Measurements from ENCODE around the gene DENND10.

The DENND10 gene

DNA sequence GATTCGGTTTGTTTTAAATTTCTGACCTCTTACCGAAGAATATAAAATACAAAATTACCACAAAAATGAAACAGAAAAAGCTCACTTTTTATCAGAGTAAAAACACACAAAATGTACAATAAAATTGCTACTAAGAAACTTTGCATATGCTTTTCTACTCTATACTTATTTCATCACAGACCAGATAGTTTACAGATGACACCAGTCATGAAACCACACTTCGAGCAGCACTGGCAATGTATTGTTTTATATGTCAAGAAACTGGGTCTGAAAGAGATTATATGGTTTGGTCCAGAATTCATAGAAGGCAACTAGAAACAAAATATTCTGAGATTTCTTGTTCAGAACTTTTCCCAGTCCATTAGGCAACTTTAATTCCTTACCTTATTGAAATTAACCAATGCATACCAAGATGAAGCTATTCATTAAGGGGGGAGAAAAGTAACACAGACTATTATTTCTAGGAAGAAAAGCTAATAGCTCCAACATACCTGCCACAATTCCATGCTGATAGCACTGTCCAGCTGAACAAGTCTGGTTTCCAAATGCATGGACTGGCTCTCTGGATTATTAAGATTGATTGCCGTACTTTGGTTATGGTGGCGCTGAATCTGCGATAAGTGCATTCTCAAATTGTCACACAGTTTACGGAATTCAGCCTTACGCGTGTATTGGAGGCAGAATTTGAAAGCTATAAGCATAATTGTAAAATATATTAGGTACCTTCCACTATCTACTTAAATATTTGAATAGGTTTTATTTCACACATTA lies 33.3 kb upstream of the DENND10 start:
- no peak for DNase-seq (ENCODE audit: extremely low read depth, low read depth)
- TF ChIP-seq, protein P1, sequence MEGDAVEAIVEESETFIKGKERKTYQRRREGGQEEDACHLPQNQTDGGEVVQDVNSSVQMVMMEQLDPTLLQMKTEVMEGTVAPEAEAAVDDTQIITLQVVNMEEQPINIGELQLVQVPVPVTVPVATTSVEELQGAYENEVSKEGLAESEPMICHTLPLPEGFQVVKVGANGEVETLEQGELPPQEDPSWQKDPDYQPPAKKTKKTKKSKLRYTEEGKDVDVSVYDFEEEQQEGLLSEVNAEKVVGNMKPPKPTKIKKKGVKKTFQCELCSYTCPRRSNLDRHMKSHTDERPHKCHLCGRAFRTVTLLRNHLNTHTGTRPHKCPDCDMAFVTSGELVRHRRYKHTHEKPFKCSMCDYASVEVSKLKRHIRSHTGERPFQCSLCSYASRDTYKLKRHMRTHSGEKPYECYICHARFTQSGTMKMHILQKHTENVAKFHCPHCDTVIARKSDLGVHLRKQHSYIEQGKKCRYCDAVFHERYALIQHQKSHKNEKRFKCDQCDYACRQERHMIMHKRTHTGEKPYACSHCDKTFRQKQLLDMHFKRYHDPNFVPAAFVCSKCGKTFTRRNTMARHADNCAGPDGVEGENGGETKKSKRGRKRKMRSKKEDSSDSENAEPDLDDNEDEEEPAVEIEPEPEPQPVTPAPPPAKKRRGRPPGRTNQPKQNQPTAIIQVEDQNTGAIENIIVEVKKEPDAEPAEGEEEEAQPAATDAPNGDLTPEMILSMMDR (IDR thresholded peaks at IDR 0.05; ENCODE audit: low read depth, low read length) = no peak

DNA sequence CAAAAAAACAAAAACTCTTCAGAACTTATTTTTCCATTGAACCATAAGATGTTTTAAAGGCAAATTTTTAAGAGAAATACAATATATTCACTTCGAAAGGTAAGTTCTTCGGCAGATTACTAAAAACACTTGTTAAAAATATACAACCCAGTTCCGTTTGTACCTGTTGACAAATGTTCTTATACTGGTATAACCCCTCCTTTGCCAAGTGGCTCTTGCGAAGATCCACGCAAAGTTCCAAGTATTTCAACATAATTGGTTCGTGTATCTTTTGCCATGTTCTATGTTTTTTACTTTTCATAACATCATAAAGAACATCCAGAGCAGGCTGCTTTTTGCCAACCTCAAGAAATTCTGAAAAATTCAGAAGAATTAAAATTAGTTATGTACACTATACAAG lies 30.3 kb upstream of the DENND10 start:
- TF ChIP-seq, protein P1 (IDR thresholded peaks at IDR 0.05; ENCODE audit: low read depth, low read length) = no peak

DNA sequence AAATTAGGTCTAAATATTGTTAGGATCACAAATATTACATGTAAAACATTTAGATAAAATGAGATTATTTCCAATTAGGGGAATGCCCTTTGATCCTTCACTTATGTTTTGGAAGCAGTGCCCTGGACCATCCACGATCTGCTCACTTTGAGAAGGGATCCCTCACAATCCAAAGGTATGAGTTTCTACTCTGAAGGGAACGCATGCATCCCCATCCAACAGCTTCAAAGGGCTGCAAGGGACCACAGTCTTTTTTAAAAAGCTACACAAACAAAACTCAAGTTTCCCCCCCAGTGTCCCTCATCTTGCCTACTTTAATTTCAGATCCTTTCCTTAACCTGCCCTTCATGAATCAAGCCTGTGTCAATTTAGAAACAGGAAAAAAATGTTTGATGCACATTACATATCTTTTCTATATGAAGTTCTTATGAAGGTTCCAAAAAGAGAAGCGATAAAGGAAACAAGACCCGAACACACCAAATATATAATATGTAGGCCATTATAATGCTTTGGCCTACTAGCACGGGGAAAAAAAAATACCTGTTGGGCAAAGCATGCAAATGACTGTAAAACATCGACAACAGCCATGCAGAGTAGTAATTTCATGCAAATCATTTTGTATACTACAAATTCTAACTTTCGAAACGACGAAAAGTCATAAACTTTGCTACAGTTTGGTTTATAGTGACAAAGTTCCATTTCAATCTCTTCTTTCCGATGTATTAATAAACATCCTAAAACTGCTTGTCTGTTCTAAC lies 25.3 kb upstream of the DENND10 start:
- TF ChIP-seq, protein P1 (IDR thresholded peaks at IDR 0.05; ENCODE audit: low read depth, low read length) = no peak
- no peak for DNase-seq (ENCODE audit: extremely low read depth, low read depth)

More for the DNA sequence above, 30.3 kb upstream of the DENND10 start:
- DNase-seq (ENCODE audit: extremely low read depth, low read depth) = no peak

DNA sequence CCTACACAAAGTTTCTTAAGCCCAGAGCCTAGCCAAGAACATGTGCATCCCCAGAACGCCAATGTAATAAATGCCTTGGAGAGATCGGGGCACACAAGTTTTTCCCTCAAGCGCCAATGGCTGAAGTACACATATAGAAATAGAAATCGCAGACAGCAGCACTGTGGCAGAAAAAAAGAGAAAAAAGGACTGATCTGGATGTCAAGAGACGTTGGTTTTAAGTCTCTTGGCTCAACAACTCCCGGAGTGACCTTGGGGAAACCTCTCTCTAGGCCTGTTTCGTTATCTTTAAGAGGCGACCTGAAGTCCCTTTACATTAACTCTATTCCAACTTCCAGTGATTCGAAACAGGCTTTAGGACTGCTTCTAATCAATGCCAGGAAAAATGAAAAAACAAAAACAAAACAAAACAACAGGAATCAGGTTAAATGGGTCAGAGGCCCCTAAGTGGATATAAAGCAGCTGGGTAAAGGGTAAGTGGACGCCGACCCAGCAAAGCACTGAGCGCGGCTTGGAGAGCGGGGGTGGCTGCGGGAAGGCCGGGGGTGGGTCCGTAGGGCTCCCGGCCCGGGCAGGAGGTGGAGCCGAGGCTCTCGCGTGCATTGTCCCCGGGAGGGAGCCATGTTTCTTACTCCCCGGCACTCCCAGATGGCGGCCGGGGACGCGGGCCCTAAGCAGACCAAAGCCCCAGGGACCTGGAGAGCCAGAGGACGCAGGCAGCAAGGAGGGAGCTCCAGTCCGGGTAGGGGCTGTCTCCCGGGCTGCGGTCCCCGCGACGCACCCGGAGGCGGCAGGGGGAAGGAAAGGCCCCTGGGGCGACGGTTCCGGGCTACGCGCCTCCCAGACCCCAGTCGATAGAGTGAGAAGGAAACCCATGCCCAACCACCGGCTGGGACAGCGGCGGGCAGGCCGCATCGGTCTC lies 24.1 kb upstream of the DENND10 start:
- DNase-seq (ENCODE audit: extremely low read depth, low read depth) = peak; percentile 50
- TF ChIP-seq, protein P1 (IDR thresholded peaks at IDR 0.05; ENCODE audit: low read depth, low read length) = no peak

DNA sequence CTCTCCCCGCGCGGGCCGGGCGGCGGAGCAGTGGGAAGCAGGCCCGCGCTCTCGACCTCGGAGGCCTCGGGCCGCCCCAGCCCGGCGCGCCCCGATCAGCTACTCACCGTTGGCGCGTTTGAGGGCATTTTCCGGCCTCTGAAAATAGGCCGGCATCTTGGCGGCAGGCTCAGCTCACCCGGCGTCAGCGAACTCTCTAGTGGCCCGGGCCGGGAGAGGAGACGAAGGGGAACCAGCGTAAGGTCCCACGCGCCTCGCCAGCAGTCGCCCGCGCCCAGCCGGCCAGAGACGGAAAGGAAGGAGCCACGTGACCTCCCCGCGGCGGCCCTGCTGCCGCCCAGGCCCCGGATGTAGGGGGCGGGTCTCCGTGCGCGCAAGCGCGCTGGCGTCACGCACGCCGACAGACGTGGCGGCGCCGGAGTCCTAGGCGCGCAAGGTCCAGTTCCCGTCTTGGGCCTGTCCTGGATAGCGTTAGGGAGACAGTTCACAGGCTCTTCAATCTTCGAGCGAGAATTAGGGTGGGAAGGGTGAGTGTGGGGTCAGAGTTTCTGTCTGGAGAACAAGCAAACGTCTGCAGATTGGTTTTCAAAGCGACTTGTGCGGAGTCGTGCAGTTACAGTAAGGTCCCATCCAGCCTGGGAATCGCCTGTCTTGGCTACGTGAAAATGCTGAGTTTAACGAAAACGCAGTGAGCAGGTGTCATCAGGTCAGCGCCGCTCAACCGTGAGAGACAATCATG lies 23.2 kb upstream of the DENND10 start, which contains the start of gene EIF3A:
Gene EIF3A, minus strand, starts transcription at position 297 of the 739 bp plus-strand sequence. Its CDS starts 141 bp downstream, at position 156.
- DNase-seq (ENCODE audit: extremely low read depth, low read depth) = peak; percentile 81
- TF ChIP-seq, protein P1 (IDR thresholded peaks at IDR 0.05; ENCODE audit: low read depth, low read length) = no peak

DNA sequence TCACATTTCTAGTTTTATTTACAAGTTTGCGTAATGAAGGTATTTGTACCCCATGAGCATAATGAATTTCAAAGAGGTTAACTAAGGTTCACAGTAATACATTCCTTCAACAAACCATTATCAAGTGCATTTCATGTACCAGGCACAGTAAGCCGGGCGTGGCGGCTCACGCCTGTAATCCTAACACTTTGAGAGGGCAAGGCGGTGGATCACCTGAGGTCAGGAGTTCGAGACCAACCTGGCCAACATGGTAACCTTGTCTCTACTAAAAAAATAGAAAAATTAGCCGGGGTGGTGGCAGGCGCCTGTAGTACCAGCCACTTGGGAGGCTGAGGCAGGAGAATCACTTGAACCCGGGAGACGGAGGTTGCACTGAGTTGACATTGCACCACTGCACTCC lies 19.0 kb upstream of the DENND10 start:
- TF ChIP-seq, protein P1 (IDR thresholded peaks at IDR 0.05; ENCODE audit: low read depth, low read length) = no peak
- no peak for DNase-seq (ENCODE audit: extremely low read depth, low read depth)

Data from AG09319 (cell line).